ENCODE results near the gene KPNA3. TPM values are rescaled to one million over a fixed set of nuclear protein-coding genes. Genes with fewer than 3 reads are reported as not detected.

The KPNA3 gene
- total RNA-seq, 1 experiment from 2014 or later = 36.8 TPM

DNA sequence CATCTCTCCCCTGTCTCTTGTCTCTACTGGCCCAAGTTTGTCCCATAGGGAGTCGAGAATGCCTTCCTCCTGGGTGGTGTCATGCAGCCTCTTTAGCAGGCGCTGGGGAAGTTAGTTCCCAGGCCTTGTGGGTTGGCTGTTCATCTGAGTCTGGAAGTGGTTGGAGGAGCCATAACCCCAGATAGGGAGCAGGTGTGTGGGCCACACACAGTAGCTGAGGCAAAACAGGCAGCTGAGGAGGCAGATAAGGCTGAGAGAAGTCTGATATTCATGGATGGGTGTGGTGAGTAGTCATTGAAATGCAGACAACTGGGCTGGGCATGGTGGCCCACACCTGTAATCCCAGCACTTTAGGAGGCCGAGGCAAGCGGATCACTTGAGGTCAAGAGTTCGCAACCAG, 40.9 kb upstream of the KPNA3 start:
- ATAC-seq (no peak), DNase-seq (ENCODE audit: low read depth, low spot score) (no peak)
- no peaks in the 10 kb centered on the region for H3K9me3 ChIP-seq (ENCODE audit: control insufficient read depth, insufficient read depth, low read depth, low read length)
- TF ChIP-seq, protein P1, sequence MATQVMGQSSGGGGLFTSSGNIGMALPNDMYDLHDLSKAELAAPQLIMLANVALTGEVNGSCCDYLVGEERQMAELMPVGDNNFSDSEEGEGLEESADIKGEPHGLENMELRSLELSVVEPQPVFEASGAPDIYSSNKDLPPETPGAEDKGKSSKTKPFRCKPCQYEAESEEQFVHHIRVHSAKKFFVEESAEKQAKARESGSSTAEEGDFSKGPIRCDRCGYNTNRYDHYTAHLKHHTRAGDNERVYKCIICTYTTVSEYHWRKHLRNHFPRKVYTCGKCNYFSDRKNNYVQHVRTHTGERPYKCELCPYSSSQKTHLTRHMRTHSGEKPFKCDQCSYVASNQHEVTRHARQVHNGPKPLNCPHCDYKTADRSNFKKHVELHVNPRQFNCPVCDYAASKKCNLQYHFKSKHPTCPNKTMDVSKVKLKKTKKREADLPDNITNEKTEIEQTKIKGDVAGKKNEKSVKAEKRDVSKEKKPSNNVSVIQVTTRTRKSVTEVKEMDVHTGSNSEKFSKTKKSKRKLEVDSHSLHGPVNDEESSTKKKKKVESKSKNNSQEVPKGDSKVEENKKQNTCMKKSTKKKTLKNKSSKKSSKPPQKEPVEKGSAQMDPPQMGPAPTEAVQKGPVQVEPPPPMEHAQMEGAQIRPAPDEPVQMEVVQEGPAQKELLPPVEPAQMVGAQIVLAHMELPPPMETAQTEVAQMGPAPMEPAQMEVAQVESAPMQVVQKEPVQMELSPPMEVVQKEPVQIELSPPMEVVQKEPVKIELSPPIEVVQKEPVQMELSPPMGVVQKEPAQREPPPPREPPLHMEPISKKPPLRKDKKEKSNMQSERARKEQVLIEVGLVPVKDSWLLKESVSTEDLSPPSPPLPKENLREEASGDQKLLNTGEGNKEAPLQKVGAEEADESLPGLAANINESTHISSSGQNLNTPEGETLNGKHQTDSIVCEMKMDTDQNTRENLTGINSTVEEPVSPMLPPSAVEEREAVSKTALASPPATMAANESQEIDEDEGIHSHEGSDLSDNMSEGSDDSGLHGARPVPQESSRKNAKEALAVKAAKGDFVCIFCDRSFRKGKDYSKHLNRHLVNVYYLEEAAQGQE (IDR thresholded peaks at IDR 0.05; ENCODE audit: insufficient read depth in 1 of 2, low read depth in 2 of 2, low read length in 1 of 2) = no peak
- TF ChIP-seq, protein P2, sequence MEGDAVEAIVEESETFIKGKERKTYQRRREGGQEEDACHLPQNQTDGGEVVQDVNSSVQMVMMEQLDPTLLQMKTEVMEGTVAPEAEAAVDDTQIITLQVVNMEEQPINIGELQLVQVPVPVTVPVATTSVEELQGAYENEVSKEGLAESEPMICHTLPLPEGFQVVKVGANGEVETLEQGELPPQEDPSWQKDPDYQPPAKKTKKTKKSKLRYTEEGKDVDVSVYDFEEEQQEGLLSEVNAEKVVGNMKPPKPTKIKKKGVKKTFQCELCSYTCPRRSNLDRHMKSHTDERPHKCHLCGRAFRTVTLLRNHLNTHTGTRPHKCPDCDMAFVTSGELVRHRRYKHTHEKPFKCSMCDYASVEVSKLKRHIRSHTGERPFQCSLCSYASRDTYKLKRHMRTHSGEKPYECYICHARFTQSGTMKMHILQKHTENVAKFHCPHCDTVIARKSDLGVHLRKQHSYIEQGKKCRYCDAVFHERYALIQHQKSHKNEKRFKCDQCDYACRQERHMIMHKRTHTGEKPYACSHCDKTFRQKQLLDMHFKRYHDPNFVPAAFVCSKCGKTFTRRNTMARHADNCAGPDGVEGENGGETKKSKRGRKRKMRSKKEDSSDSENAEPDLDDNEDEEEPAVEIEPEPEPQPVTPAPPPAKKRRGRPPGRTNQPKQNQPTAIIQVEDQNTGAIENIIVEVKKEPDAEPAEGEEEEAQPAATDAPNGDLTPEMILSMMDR (IDR thresholded peaks at IDR 0.05) = no peak
- no peak for TF ChIP-seq POLR2AphosphoS5 (IDR thresholded peaks at IDR 0.05; ENCODE audit: low read depth, low read length)
- H3K27me3 ChIP-seq (ENCODE audit: control insufficient read depth, insufficient read depth, low read length) = no peaks in the 10 kb centered on the region
- H3K4me3 ChIP-seq (ENCODE audit: low read depth in 2 of 2, low read length in 2 of 2) = no peak overlapping the region
- intact Hi-C loops (cut with micrococcal nuclease; ENCODE audit: unreplicated experiment) = no loop called here
- H3K27ac ChIP-seq (ENCODE audit: low read length) = no peak overlapping the region
- no peaks in the 10 kb centered on the region for H3K36me3 ChIP-seq (ENCODE audit: control insufficient read depth, insufficient read depth, low read length)
- H3K4me1 ChIP-seq (ENCODE audit: control insufficient read depth, insufficient read depth, low read length) = no peaks in the 10 kb centered on the region
- no TSS peak for BruUV-seq (replicated peaks)
- CTCF ChIA-PET = no interaction called here
- in situ Hi-C loops (cut with HindIII; ENCODE audit: low pct_unique_long_range_greater_than_20kb, low sequenced_read_pairs) = no loop called here
- POLR2A ChIA-PET = no interaction called here

DNA sequence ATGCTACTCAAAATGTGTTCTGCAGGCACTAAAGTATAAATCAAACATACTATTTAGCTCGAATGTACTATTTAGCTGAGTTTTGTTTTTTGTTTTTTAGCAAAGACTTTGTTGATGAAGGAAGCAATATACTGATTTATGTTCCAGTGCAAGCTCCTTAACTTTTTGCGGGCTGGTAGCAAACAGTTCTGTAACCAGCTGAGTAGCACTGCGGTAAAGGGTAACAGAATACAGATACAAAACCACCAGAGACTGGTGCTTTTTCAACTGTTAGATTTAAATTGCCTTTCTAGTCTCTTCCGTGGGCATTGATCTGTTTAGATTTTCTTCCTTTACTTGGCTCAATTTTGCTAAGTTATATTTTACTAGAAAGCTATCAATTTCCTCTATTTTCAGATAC, 39.0 kb upstream of the KPNA3 start:
- DNase-seq (ENCODE audit: low read depth, low spot score) (no peak), ATAC-seq (no peak)
- Histone ChIP-seq H3K9me3 (ENCODE audit: control insufficient read depth, insufficient read depth, low read depth, low read length) (no peaks in the 10 kb centered on the region), H3K36me3 (ENCODE audit: control insufficient read depth, insufficient read depth, low read length) (no peaks in the 10 kb centered on the region), H3K4me1 (ENCODE audit: control insufficient read depth, insufficient read depth, low read length) (no peaks in the 10 kb centered on the region), H3K27me3 (ENCODE audit: control insufficient read depth, insufficient read depth, low read length) (no peaks in the 10 kb centered on the region), H3K27ac (ENCODE audit: low read length) (no peak overlapping the region), H3K4me3 (ENCODE audit: low read depth in 2 of 2, low read length in 2 of 2) (no peak overlapping the region)
- CTCF ChIA-PET = no interaction called here
- in situ Hi-C loops (cut with HindIII; ENCODE audit: low pct_unique_long_range_greater_than_20kb, low sequenced_read_pairs) = no loop called here
- TF ChIP-seq, protein P2 (IDR thresholded peaks at IDR 0.05) = no peak
- no peak for TF ChIP-seq SIN3A (IDR thresholded peaks at IDR 0.05; ENCODE audit: borderline replicate concordance, insufficient read depth, low read depth, low read length)
- TF ChIP-seq, protein P1 (IDR thresholded peaks at IDR 0.05; ENCODE audit: insufficient read depth in 1 of 2, low read depth in 2 of 2, low read length in 1 of 2) = no peak
- no peak for TF ChIP-seq TCF7L2 (IDR thresholded peaks at IDR 0.05; ENCODE audit: low read depth, low read length)
- no peak for TF ChIP-seq POLR2AphosphoS5 (IDR thresholded peaks at IDR 0.05; ENCODE audit: low read depth, low read length)
- POLR2A ChIA-PET = no interaction called here
- intact Hi-C loops (cut with micrococcal nuclease; ENCODE audit: unreplicated experiment) = no loop called here
- no TSS peak for BruUV-seq (replicated peaks)

Data from Panc1 (cell line).